Measurements from ENCODE around the gene PHTF2.
"Not testable (repeated sequence)": the region's sequence is repeated elsewhere in the genome, so short reads cannot be mapped to it uniquely, and the experiment has no call there.

PHTF2 gene

GRCh38 chr7:77831953-77832352 lies 33.4 kb downstream of the PHTF2 start:
- DNase-seq, result no peak

GRCh38 chr7:77833136-77833535 lies 34.6 kb downstream of the PHTF2 start:
- DNase-seq, result no peak

GRCh38 chr7:77836425-77836824 lies 37.9 kb downstream of the PHTF2 start:
- not testable (repeated sequence) for DNase-seq

- no peak for DNase-seq
Measured at GRCh38 chr7:77837275-77837674, 38.7 kb downstream of the PHTF2 start.

- no peak for DNase-seq
Measured at GRCh38 chr7:77837966-77838365, 39.4 kb downstream of the PHTF2 start.

GRCh38 chr7:77838929-77839491 lies 40.4 kb downstream of the PHTF2 start:
- no peak for DNase-seq

- DNase-seq, result no peak
Measured at GRCh38 chr7:77839919-77840318, 41.3 kb downstream of the PHTF2 start.

- DNase-seq, result no peak
Measured at GRCh38 chr7:77843194-77843593, 44.6 kb downstream of the PHTF2 start.

GRCh38 chr7:77846317-77847092 lies 47.9 kb downstream of the PHTF2 start:
- DNase-seq, result no peak

GRCh38 chr7:77855371-77856083 lies 57.0 kb downstream of the PHTF2 start:
- peak; percentile 65 for DNase-seq

GRCh38 chr7:77858278-77858677 lies 59.7 kb downstream of the PHTF2 start:
- DNase-seq, result no peak

GRCh38 chr7:77859343-77859742 lies 60.8 kb downstream of the PHTF2 start:
- no peak for DNase-seq

- DNase-seq, result no peak
Measured at GRCh38 chr7:77862691-77863090, 64.1 kb downstream of the PHTF2 start.

GRCh38 chr7:77863860-77864259 lies 65.3 kb downstream of the PHTF2 start:
- no peak for DNase-seq

- peak; percentile 8 for DNase-seq
Measured at GRCh38 chr7:77866370-77866769, 67.8 kb downstream of the PHTF2 start.

- peak; percentile 69 for DNase-seq
Measured at GRCh38 chr7:77866786-77867536, 68.4 kb downstream of the PHTF2 start.

GRCh38 chr7:77867537-77867865 lies 68.9 kb downstream of the PHTF2 start:
- DNase-seq, result peak; percentile 89

GRCh38 chr7:77872256-77872655 lies 73.7 kb downstream of the PHTF2 start:
- DNase-seq, result peak; percentile 9

- DNase-seq, result peak; percentile 58
Measured at GRCh38 chr7:77873416-77874327, 75.1 kb downstream of the PHTF2 start.

GRCh38 chr7:77877791-77878190 lies 79.2 kb downstream of the PHTF2 start:
- no peak for DNase-seq

- no peak for DNase-seq
Measured at GRCh38 chr7:77878500-77878899, 79.9 kb downstream of the PHTF2 start.

GRCh38 chr7:77879272-77879671 lies 80.7 kb downstream of the PHTF2 start:
- DNase-seq, result no peak

Measured in NCI-H226 (cell line).